Inflammatory macrophage treated with lipopolysaccharide for 1 hour (primary cell): Measurements from ENCODE around the gene CYP8B1.

Experiments
- DNase-seq, 2 donors: peaks; one replicate each; pipeline ENCODE4 v3.0.0-alpha.2; 2020 to 2022

The CYP8B1 gene

GRCh38 chr3:42851228-42851834 is 24.3 kb downstream of the CYP8B1 start:
- DNase-seq = no peak

GRCh38 chr3:42850263-42850662 is 25.4 kb downstream of the CYP8B1 start:
- DNase-seq = no peak

GRCh38 chr3:42849017-42849416 is 26.7 kb downstream of the CYP8B1 start:
- no peak for DNase-seq

- DNase-seq = no peak
These were observed 27.9 kb downstream of the CYP8B1 start for GRCh38 chr3:42847731-42848130.

- DNase-seq = peak; percentile 37 to 46
These were observed 28.8 kb downstream of the CYP8B1 start for GRCh38 chr3:42846685-42847522.

GRCh38 chr3:42844815-42845214 is 30.9 kb downstream of the CYP8B1 start:
- no peak for DNase-seq

- no peak for DNase-seq
These were observed 31.3 kb downstream of the CYP8B1 start for GRCh38 chr3:42844412-42844713.

- peak in 1 of 2 donors; percentile 20 for DNase-seq
These were observed 31.8 kb downstream of the CYP8B1 start for GRCh38 chr3:42843713-42844411.

GRCh38 chr3:42841332-42841731 is 34.3 kb downstream of the CYP8B1 start:
- DNase-seq = no peak

- peak; percentile 52 to 74 for DNase-seq
These were observed 36.1 kb downstream of the CYP8B1 start for GRCh38 chr3:42839616-42840015.

- no peak for DNase-seq
These were observed 37.1 kb downstream of the CYP8B1 start for GRCh38 chr3:42838571-42838970.

GRCh38 chr3:42836150-42837123 is 39.2 kb downstream of the CYP8B1 start:
- no peak for DNase-seq

- peak; percentile 56 to 93 for DNase-seq
These were observed 44.4 kb downstream of the CYP8B1 start for GRCh38 chr3:42831321-42831713.

- DNase-seq = no peak
These were observed 45.0 kb downstream of the CYP8B1 start for GRCh38 chr3:42830437-42831320.

GRCh38 chr3:42829628-42830436 is 45.8 kb downstream of the CYP8B1 start:
- no peak for DNase-seq

GRCh38 chr3:42829083-42829627 is 46.5 kb downstream of the CYP8B1 start:
- DNase-seq = no peak

GRCh38 chr3:42827654-42828053 is 48.0 kb downstream of the CYP8B1 start:
- no peak for DNase-seq

GRCh38 chr3:42827023-42827422 is 48.7 kb downstream of the CYP8B1 start:
- no peak for DNase-seq

GRCh38 chr3:42826141-42826540 is 49.5 kb downstream of the CYP8B1 start:
- DNase-seq = peak; percentile 30 to 53

GRCh38 chr3:42823351-42823750 is 52.3 kb downstream of the CYP8B1 start:
- DNase-seq = no peak

- no peak for DNase-seq
These were observed 52.9 kb downstream of the CYP8B1 start for GRCh38 chr3:42822828-42823227.
